Heart left ventricle (tissue), 16 donors: ENCODE measurements around the gene CLCNKA. TPM values are rescaled to one million over a fixed set of nuclear protein-coding genes. Genes with fewer than 3 reads are reported as not detected.

ENCODE experiments used
- ATAC-seq, 4 donors: fragments of 200-7000 bp; cut with Tn5 transposase; one replicate each; pipeline ENCODE4 v1.9.1; 2020 to 2022; ENCODE audit warnings: moderate library complexity in 4 of 4, mild to moderate bottlenecking in 3 of 4, moderate number of reproducible peaks in 1 of 4
- DNase-seq, 5 donors: peaks; one replicate each; pipeline ENCODE4 v3.0.0-alpha.2; 2020
- H3K27ac ChIP-seq, 12 donors: fragments of 200-600 bp; sonication (generic) in 4 of 12; one replicate each; pipeline versions ENCODE4 v1.5.0 to v1.8.0; 2016 to 2022; ENCODE audit warnings: mild to moderate bottlenecking in 2 of 12
- H3K27me3 ChIP-seq, 9 donors: fragments of 200-600 bp; sonication (generic) in 2 of 9; one replicate each; pipeline versions ENCODE4 v1.5.1 to v1.8.0; 2016 to 2022; ENCODE audit warnings: mild to moderate bottlenecking in 3 of 9
- H3K36me3 ChIP-seq, 9 donors: fragments of 200-600 bp; sonication (generic) in 2 of 9; one replicate each; pipeline versions ENCODE4 v1.5.0 to v1.8.0; 2018 to 2022; ENCODE audit warnings: mild to moderate bottlenecking in 2 of 9
- H3K4me1 ChIP-seq, 12 donors: fragments of 200-600 bp; sonication (generic) in 4 of 12; one replicate each; pipeline versions ENCODE4 v1.5.0 to v1.8.0; 2016 to 2022; ENCODE audit warnings: mild to moderate bottlenecking in 3 of 12
- H3K4me3 ChIP-seq, 12 donors: fragments of 200-600 bp; sonication (generic) in 4 of 12; one replicate each; pipeline versions ENCODE4 v1.5.0 to v1.8.0; 2017 to 2022; ENCODE audit warnings: mild to moderate bottlenecking in 9 of 12, moderate library complexity in 4 of 12
- H3K9me3 ChIP-seq, 12 donors: fragments of 200-600 bp; sonication (generic) in 4 of 12; one replicate each; pipeline versions ENCODE4 v1.5.0 to v1.8.0; 2016 to 2022; ENCODE audit warnings: mild to moderate bottlenecking in 1 of 12
- POLR2A ChIP-seq, 2 donors: fragments of 450-650 bp; IDR thresholded peaks; one replicate each; pipeline ENCODE4 v1.6.1; 2017; ENCODE audit warnings: antibody characterized with exemption in 2 of 2, mild to moderate bottlenecking in 2 of 2, moderate library complexity in 2 of 2
- WGBS, 4 donors: extraction: QIAGEN DNeasy Blood & Tissue Kit in 2 of 4; methylation state at CpG; one replicate each; pipeline versions ENCODE4 v1.1.5 to v1.1.7; 2013 to 2018; 5-methylcytosine and 5-hydroxymethylcytosine counted together
- intact Hi-C, 10 donors: fragments of 100-400 bp; cut with DNase I; formaldehyde crosslinking; loops; one replicate each; pipeline versions ENCODE4 v1.11.1 to v1.14.2; 2022
- polyA plus RNA-seq, 2 donors: library from polyadenylated mRNA; stranded (reverse); fragments of 200-250 nt; gene quantifications; one replicate each; pipeline ENCODE4 v1.2.3, GENCODE V29; 2013
- total RNA-seq, 9 donors: library from RNA; depleted of rRNA in 2 of 9; stranded (reverse); fragments of >200 nt in 2 of 9; fragmentation: NEBNext Ultra II Directional in 3 of 9; extraction: Animal tissue kit (Norgen Biotek cat#: 25700) in 3 of 9; gene quantifications; one replicate each; pipeline versions ENCODE4 v1.1.0 to v1.2.4, GENCODE V29; 2016 to 2023
- TF ChIP-seq, protein P1 (sequence below), 12 donors: fragments of 200-600 bp; sonication (generic) in 4 of 12; IDR thresholded peaks; one replicate each; pipeline versions ENCODE4 v1.5.0 to v1.8.0; 2018 to 2022; ENCODE audit warnings: antibody characterized with exemption in 12 of 12, mild to moderate bottlenecking in 5 of 12
- donor health status: ischemic (EF 13 %, LVEDD 7.1; RV severe dilation, severe dysfunction).
- donor health status: healthy with polysubstance abuse.
- donor health status: DM: no; HTN: yes; CAD: no.
- donor health status: DM: no; HTN: no; CAD: no.
- donor health status: ischemic (EF 25% LVEDD 6.9; RV normal size, moderate dysfunction).
- donor health status: ischemic (EF 25% LVEDD 5.7; RV mildly dilated, moderate dysfunction).
- donor health status: healthy.
- donor health status: DM: yes; HTN: yes; CAD: no.
- donor health status: ischemic (EF 35%, LVEDD 5.7; RV mildly dilated, moderate dysfunction).
- donor health status: nonischemic (EF 11% LVEDD 7.7; RV severe dilation, severe dysfunction).
- donor health status: DM: yes; HTN: yes; CAD: no.
- donor health status: PGD.
- donor health status: ischemic (EF 29% LVEDD 5.4; RV normal size, mild dysfunction).
- donor health status: nonischemic (EF 23%, LVEDD 6.1; RV moderate dilation, normal function).

The CLCNKA gene
- total and polyA plus RNA-seq, 11 donors: 0.25 to 1.1 (median 0.53) TPM; not detected in 2

GRCh38 chr1:16070640-16071355 lies 49.0 kb downstream of the CLCNKA start:
- TF ChIP-seq POLR2A (IDR thresholded peaks at IDR 0.05): no peak
- TF ChIP-seq, protein P1, sequence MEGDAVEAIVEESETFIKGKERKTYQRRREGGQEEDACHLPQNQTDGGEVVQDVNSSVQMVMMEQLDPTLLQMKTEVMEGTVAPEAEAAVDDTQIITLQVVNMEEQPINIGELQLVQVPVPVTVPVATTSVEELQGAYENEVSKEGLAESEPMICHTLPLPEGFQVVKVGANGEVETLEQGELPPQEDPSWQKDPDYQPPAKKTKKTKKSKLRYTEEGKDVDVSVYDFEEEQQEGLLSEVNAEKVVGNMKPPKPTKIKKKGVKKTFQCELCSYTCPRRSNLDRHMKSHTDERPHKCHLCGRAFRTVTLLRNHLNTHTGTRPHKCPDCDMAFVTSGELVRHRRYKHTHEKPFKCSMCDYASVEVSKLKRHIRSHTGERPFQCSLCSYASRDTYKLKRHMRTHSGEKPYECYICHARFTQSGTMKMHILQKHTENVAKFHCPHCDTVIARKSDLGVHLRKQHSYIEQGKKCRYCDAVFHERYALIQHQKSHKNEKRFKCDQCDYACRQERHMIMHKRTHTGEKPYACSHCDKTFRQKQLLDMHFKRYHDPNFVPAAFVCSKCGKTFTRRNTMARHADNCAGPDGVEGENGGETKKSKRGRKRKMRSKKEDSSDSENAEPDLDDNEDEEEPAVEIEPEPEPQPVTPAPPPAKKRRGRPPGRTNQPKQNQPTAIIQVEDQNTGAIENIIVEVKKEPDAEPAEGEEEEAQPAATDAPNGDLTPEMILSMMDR (IDR thresholded peaks at IDR 0.05): no peak
- DNase-seq: no peak
- Histone ChIP-seq H3K36me3 (no peaks in the 10 kb centered on the region), H3K27ac (no peak overlapping the region), H3K27me3 (peaks cover 0 to 22% (median 0%) of the 10 kb centered on the region in 9 donors), H3K9me3 (no peaks in the 10 kb centered on the region), H3K4me3 (no peak overlapping the region), H3K4me1 (peaks cover 0 to 51% (median 25%) of the 10 kb centered on the region in 12 donors)
- intact Hi-C loops: no loop called here
- 88 to 95% (median 93%) methylated on average over 3 to 9 of the region's 9 CpGs for WGBS, 4 donors
- ATAC-seq: no peak

GRCh38 chr1:16071614-16072013 lies 49.8 kb downstream of the CLCNKA start:
- no peaks in the 10 kb centered on the region for H3K36me3 ChIP-seq
- DNase-seq (no peak), ATAC-seq (no peak)
- H3K4me1 ChIP-seq: peaks cover 0 to 59% (median 25%) of the 10 kb centered on the region in 12 donors
- intact Hi-C loops: no loop called here
- no peak overlapping the region for H3K27ac ChIP-seq
- H3K4me3 ChIP-seq: no peak overlapping the region
- WGBS, 4 donors: 88 to 98% (median 95%) methylated on average over 6 of the region's 6 CpGs
- TF ChIP-seq, protein P1 (IDR thresholded peaks at IDR 0.05): no peak
- H3K27me3 ChIP-seq: peaks cover 0 to 22% (median 0%) of the 10 kb centered on the region in 9 donors
- H3K9me3 ChIP-seq: no peaks in the 10 kb centered on the region

DNA sequence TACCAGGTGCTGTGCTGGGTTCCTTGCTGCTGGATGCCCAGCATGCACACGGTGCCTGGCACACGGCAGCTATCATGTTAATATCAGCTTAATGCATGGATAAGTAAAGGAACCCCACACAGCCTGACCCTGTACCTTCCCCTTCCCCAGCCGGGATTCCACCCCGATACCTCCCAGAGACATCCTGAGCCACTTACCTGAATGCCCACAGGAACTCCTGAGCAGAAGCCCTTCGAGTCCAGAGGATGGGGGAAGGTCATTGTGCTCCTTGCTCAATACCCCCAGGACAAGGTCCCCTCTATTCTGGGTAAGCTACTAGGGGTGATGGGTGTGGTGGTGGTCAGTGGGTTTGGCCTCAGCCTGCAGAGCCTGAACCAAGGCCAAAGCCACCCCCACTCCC lies 50.3 kb downstream of the CLCNKA start:
- no peak for DNase-seq
- H3K4me1 ChIP-seq: peaks cover 0 to 60% (median 29%) of the 10 kb centered on the region in 12 donors
- peaks cover 0 to 22% (median 0%) of the 10 kb centered on the region in 9 donors for H3K27me3 ChIP-seq
- intact Hi-C loops: no loop called here
- no peak overlapping the region for H3K4me3 ChIP-seq
- H3K27ac ChIP-seq: no peak overlapping the region
- TF ChIP-seq, protein P1 (IDR thresholded peaks at IDR 0.05): no peak
- no peak for TF ChIP-seq POLR2A (IDR thresholded peaks at IDR 0.05)
- no peaks in the 10 kb centered on the region for H3K36me3 ChIP-seq
- ATAC-seq: no peak
- H3K9me3 ChIP-seq: no peaks in the 10 kb centered on the region
- WGBS, 4 donors: 74 to 81% (median 76%) methylated on average over 4 to 5 of the region's 5 CpGs

GRCh38 chr1:16072616-16073484 lies 51.0 kb downstream of the CLCNKA start:
- no peak for ATAC-seq
- peaks cover 0 to 54% (median 25%) of the 10 kb centered on the region in 12 donors for H3K4me1 ChIP-seq
- peaks cover 0 to 22% (median 0%) of the 10 kb centered on the region in 9 donors for H3K27me3 ChIP-seq
- peak overlapping the region in 2 of 12 donors; percentile 13 to 50 for H3K27ac ChIP-seq
- DNase-seq: no peak
- intact Hi-C loops: no loop called here
- 6 to 22% (median 11%) methylated on average over 12 to 49 of the region's 49 CpGs for WGBS, 4 donors
- no peaks in the 10 kb centered on the region for H3K36me3 ChIP-seq
- TF ChIP-seq POLR2A (IDR thresholded peaks at IDR 0.05): no peak
- TF ChIP-seq, protein P1 (IDR thresholded peaks at IDR 0.05): no peak
- H3K9me3 ChIP-seq: no peaks in the 10 kb centered on the region
- H3K4me3 ChIP-seq: peak overlapping the region; percentile 19 to 65 (median 48)
